Measurements from ENCODE around the gene ABR.

- TF ChIP-seq EZH2 (IDR thresholded peaks at IDR 0.05; ENCODE audit: low read length, unreplicated experiment) (no peak), CTCF (conservative IDR thresholded peaks at IDR 0.05; ENCODE audit: low read depth, low read length) (no peak), EZH2phosphoT487 (IDR thresholded peaks at IDR 0.05; ENCODE audit: borderline replicate concordance, low read length) (no peak)
Measured at GRCh38 chr17:1055231-1055630, 124.5 kb downstream of the ABR start.
